ENCODE data around the gene UBP1.

The UBP1 gene

GRCh38 chr3:33441225-33441976 lies 1.2 kb upstream of the UBP1 start:
- DNase-seq (ENCODE audit: low spot score), result no peak
- TF ChIP-seq CTCF (IDR thresholded peaks at IDR 0.05; ENCODE audit: extremely low read depth, missing control alignments), result no peak

DNA sequence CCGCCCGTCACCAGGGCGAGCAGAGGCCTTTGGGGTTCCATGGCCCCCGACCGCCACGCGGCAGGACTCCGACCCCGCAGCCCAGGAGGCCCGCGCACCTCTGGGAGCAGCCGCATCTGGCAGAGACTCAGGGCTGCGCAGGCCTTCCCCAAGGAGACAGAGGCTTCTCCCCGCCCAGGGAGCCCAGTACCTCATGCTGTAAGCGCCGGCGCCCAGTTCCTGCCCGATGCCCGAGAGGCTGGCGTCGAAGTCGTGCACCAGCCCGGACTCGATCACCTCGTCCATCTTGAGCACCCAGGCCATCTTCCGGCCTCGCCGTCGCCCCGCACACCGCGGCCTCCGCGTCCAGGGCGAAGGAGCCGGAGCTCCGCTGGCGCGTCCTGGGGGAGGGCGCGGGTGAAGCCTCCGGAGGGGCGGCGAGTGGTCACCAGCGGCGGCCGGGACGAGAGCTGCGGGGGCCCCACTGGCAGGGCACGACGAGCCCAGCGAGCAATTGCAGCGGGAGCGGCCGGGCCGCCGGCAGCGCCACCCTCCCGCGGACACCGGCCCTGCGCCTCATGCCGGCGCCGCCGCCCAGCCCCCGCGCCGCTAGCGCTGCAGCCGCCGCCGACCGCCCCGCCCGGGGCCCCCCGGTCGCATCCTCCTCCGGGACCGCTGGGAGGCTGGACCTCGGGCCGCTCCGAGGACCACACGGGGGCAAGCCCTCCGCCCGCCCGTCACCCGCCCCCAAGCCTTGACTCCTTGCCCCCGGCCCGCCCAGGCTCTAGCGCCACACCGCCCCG lies 468 bp downstream of the UBP1 start:
- TF ChIP-seq CTCF (IDR thresholded peaks at IDR 0.05; ENCODE audit: extremely low read depth, missing control alignments), result peak; percentile 39
- peak; percentile 82 for DNase-seq (ENCODE audit: low spot score)

DNA sequence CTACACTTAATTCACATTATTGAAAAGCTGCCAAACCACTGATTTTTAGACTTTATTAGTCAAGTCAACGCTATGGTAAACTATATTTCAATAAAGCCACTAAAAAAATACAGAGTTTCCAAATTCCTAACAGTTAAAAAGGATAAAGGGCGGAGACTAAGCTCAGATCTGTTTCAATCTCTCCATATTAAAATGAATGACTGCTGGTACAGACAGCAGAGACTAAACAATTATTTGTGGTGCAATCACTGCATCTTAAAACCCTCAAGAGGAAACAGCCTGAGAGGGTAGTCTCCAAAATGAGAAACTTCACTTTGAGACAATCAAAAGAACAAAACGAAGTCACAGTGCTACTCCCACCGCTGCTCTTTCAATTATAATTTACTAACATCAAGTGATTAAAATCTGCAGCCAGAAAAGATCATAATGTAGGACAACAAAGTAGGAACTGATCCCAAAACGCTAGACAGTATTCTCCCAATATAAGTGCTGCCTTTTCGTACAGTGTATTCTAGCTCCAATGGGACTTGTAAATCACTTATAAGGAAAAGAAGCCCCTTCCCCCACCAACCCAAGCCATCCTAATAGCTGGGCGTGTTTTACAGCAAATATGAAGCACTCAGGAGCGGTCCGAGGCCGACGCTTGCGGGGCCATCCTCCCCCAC lies 1.2 kb downstream of the UBP1 start:
- no peak for DNase-seq (ENCODE audit: low spot score)

DNA sequence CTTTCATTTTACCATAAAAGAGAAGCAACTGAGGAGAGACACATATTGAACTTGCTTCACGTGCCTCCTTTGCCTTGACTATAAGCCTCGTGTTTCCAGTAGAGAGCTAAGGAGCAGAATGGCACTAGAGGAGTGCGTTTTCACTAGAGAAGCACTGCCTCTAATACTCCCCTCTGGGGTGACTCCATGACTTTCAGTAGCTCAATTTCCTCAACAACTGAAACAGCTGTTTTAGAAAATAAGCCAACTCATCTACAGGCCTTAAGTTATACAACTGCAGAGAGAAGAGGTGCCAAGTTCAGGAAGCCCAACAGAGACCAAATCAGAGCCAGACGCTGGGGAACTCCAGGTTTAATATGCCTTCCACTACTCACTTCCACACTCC lies 1.9 kb downstream of the UBP1 start:
- TF ChIP-seq CTCF (IDR thresholded peaks at IDR 0.05; ENCODE audit: extremely low read depth, missing control alignments), result no peak
- DNase-seq (ENCODE audit: low spot score), result no peak

More for the DNA sequence above, 1.2 kb downstream of the UBP1 start:
- TF ChIP-seq CTCF (IDR thresholded peaks at IDR 0.05; ENCODE audit: extremely low read depth, missing control alignments), result no peak

DNA sequence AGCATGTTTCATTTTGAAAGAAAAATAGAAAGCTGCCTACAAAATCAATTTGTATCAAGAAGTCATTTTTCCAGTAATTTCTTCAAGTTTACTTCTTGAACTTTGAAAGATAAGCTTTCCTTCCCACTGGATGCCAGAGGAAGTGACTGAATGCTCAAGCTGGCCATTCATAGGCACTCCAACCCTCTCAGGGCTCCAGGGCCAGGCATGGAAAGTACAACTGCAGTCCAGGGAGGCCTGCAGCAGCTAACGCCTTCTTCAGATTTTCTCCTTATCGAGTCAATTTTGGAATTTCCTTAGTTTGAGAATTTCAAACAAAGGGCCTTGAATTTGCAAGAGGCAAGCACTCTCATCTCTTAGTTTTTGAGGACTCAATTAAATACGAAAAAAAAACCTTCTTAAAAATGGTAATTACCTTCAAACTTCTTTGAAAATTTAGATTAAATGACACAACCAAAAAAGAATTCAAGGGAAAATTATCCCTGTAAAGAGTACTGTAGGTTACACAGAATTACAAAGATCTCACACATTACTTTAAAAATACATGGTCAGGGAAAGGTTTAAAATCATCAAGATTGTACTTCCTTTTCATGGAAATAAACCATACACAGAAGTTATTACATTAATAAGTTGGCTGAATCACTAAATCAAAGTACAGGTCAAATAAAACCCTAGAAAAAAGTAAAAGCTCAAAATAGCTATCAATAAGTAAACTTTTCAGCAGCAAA lies 2.5 kb downstream of the UBP1 start:
- DNase-seq (ENCODE audit: low spot score), result no peak
- no peak for TF ChIP-seq CTCF (IDR thresholded peaks at IDR 0.05; ENCODE audit: extremely low read depth, missing control alignments)

DNA sequence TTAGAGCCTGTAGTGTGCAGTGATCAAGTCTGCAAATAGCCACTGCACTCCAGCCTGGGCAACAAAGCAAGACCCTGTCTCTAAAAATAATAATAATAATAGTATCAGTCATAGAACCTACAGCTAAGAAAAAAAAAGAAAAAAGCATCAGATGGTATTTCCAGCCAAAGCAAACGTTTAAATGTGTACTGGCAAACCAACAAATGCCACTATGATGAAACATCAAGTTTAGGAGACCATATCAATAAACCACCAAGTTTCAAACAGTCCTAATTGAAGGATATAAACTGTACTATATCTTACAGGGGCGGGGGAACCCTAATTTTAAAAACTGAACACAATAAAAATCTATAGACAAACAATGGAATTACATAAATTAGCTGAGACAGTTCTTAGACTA lies 6.4 kb downstream of the UBP1 start:
- no peak for DNase-seq (ENCODE audit: low spot score)
- no peak for TF ChIP-seq CTCF (IDR thresholded peaks at IDR 0.05; ENCODE audit: extremely low read depth, missing control alignments)

All from GM20000 (cell line).